PC-3 (cell line): ENCODE results near the gene ANKMY2.

ENCODE experiments used
- EZH2 ChIP-seq: fragments of 300-600 bp; sonication (generic); IDR thresholded peaks from one replicate; pipeline ENCODE4 v1.6.1; 2017; ENCODE audit warnings: antibody characterized with exemption, mild to moderate bottlenecking, low read length; ENCODE audit not compliant: unreplicated experiment
- TF ChIP-seq, protein P1 (sequence below): fragments of 300-600 bp; sonication (generic); conservative IDR thresholded peaks from 2 replicates; pipeline ENCODE4 v1.5.1; 2017; ENCODE audit warnings: antibody characterized with exemption, low read depth, mild to moderate bottlenecking, low read length

- no peak for TF ChIP-seq EZH2
- TF ChIP-seq, protein P1, sequence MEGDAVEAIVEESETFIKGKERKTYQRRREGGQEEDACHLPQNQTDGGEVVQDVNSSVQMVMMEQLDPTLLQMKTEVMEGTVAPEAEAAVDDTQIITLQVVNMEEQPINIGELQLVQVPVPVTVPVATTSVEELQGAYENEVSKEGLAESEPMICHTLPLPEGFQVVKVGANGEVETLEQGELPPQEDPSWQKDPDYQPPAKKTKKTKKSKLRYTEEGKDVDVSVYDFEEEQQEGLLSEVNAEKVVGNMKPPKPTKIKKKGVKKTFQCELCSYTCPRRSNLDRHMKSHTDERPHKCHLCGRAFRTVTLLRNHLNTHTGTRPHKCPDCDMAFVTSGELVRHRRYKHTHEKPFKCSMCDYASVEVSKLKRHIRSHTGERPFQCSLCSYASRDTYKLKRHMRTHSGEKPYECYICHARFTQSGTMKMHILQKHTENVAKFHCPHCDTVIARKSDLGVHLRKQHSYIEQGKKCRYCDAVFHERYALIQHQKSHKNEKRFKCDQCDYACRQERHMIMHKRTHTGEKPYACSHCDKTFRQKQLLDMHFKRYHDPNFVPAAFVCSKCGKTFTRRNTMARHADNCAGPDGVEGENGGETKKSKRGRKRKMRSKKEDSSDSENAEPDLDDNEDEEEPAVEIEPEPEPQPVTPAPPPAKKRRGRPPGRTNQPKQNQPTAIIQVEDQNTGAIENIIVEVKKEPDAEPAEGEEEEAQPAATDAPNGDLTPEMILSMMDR: no peak
These were observed 83.6 kb downstream of the ANKMY2 start for GRCh38 chr7:16561943-16562342.
